Suprapubic skin (tissue), 4 donors: ENCODE results near the gene MOV10. TPM values are rescaled to one million over a fixed set of nuclear protein-coding genes. Genes with fewer than 3 reads are reported as not detected.
A peak's percentile ranks its signal among the peaks of the same experiment; 100 is the strongest.

Experiments
- DNase-seq, 2 donors: peaks; one replicate each; pipeline ENCODE4 v3.0.0-alpha.2; 2019; ENCODE audit warnings: low spot score in 2 of 2
- H3K27ac ChIP-seq: fragments of 200-600 bp; sonication (generic); one replicate; pipeline ENCODE4 v1.5.1; 2019
- H3K27me3 ChIP-seq: fragments of 200-600 bp; sonication (generic); one replicate; pipeline ENCODE4 v1.5.1; 2019
- H3K36me3 ChIP-seq: fragments of 200-600 bp; sonication (generic); one replicate; pipeline ENCODE4 v1.5.1; 2019
- H3K4me1 ChIP-seq: fragments of 200-600 bp; sonication (generic); one replicate; pipeline ENCODE4 v1.5.1; 2019
- H3K4me3 ChIP-seq: fragments of 200-600 bp; sonication (generic); one replicate; pipeline ENCODE4 v1.5.1; 2019; ENCODE audit warnings: mild to moderate bottlenecking
- H3K9me3 ChIP-seq: fragments of 200-600 bp; sonication (generic); one replicate; pipeline ENCODE4 v1.5.1; 2019
- CTCF ChIP-seq, 2 donors: fragments of 200-600 bp in 1 of 2; fragments of 450-650 bp in 1 of 2; sonication (generic) in 1 of 2; IDR thresholded peaks; one replicate each; pipeline ENCODE4 v1.5.1; 2016 to 2019; ENCODE audit warnings: antibody characterized with exemption in 2 of 2, mild to moderate bottlenecking in 1 of 2, moderate library complexity in 1 of 2
- EP300 ChIP-seq: sonication (generic); formaldehyde crosslinking; IDR thresholded peaks from one replicate; pipeline ENCODE4 v1.6.1; 2017; ENCODE audit warnings: antibody characterized with exemption
- POLR2A ChIP-seq, 2 donors: fragments of 450-650 bp; IDR thresholded peaks; one replicate each; pipeline ENCODE4 v1.6.1; 2017; ENCODE audit warnings: antibody characterized with exemption in 2 of 2, mild to moderate bottlenecking in 2 of 2, moderate library complexity in 2 of 2
- POLR2AphosphoS5 ChIP-seq, 3 donors: sonication (generic); formaldehyde crosslinking; IDR thresholded peaks; one replicate each; pipeline ENCODE4 v1.6.1; 2017; ENCODE audit warnings: antibody characterized with exemption in 3 of 3
- WGBS: methylation state at CpG from one replicate; pipeline ENCODE4 v1.1.5; 2018; 5-methylcytosine and 5-hydroxymethylcytosine counted together
- total RNA-seq, 4 donors: library from RNA; depleted of rRNA; stranded (reverse); fragments of >200 nt; gene quantifications; one replicate each; pipeline ENCODE4 v1.1.0, GENCODE V29; 2016

Gene MOV10
- total RNA-seq, 4 donors from 2014 or later, result 42.8 to 147 (median 70.1) TPM

- peak overlapping the region; percentile 42 for H3K4me3 ChIP-seq
- no peak for DNase-seq
- H3K27ac ChIP-seq, result no peak overlapping the region
- 9% methylated on average over 19 of the region's 58 CpGs for WGBS
- H3K9me3 ChIP-seq, result no peaks in the 10 kb centered on the region
- H3K27me3 ChIP-seq, result peaks cover 35% of the 10 kb centered on the region
- H3K36me3 ChIP-seq, result no peaks in the 10 kb centered on the region
- no peak for TF ChIP-seq POLR2A (IDR thresholded peaks at IDR 0.05)
- no peak for TF ChIP-seq POLR2AphosphoS5 (IDR thresholded peaks at IDR 0.05)
- TF ChIP-seq CTCF (IDR thresholded peaks at IDR 0.05), result no peak
- no peak for TF ChIP-seq EP300
- peaks cover 11% of the 10 kb centered on the region for H3K4me1 ChIP-seq
These were observed 69.6 kb downstream of the MOV10 start for GRCh38 chr1:112744009-112744578.

- WGBS, result 91% methylated on average over 12 of the region's 12 CpGs
- no peak overlapping the region for H3K4me3 ChIP-seq
- TF ChIP-seq POLR2A (IDR thresholded peaks at IDR 0.05) (no peak), EP300 (no peak), POLR2AphosphoS5 (IDR thresholded peaks at IDR 0.05) (no peak), CTCF (IDR thresholded peaks at IDR 0.05) (no peak)
- peaks cover 25% of the 10 kb centered on the region for H3K27me3 ChIP-seq
- no peaks in the 10 kb centered on the region for H3K9me3 ChIP-seq
- no peaks in the 10 kb centered on the region for H3K36me3 ChIP-seq
- H3K27ac ChIP-seq, result no peak overlapping the region
- DNase-seq, result no peak
- H3K4me1 ChIP-seq, result peaks cover 11% of the 10 kb centered on the region
These were observed 73.9 kb downstream of the MOV10 start for GRCh38 chr1:112748396-112748795.

Other genes with a start within 250 kb of the MOV10 start
- gene WNT2B, start 165.7 kb upstream of the MOV10 start, total RNA-seq, result 10 to 100 TPM; 18.6 to 57.9 (median 38.8) TPM
- 10 to 100 TPM; 16.2 to 40.7 (median 29.4) TPM for gene ST7L, start 55.5 kb upstream of the MOV10 start, total RNA-seq
- 100 to 1,000 TPM; 134 to 218 (median 200) TPM for gene CAPZA1, start 54.8 kb upstream of the MOV10 start, total RNA-seq
- 100 to 1,000 TPM; 138 to 185 (median 153) TPM for gene RHOC, start 32.5 kb downstream of the MOV10 start, total RNA-seq
- gene PPM1J, start 40.7 kb downstream of the MOV10 start, total RNA-seq, result 10 to 100 TPM in 3 of 4 donors, 1 to 10 TPM in 1; 6.6 to 22.1 (median 13.4) TPM